Stimulated activated naive CD8-positive, alpha-beta T cell treated with anti-CD3 and anti-CD28 coated beads, Interleukin-15, amount 100 ng/mL, for 72 hours (primary cell): ENCODE measurements around the gene CRTC2.

Experiments
- ATAC-seq: fragments of 150-1000 bp; cut with Tn5 transposase; 2 replicates; pipeline ENCODE4 v1.10.0; 2021; ENCODE audit warnings: mild to moderate bottlenecking, moderate library complexity
- DNase-seq, 2 donors: peaks; one replicate each; pipeline ENCODE4 v3.0.0; 2021 to 2022
- H3K27ac Mint-ChIP-seq, 2 donors: one replicate each; pipeline ENCODE4 v1.8.0; 2022; ENCODE audit warnings: mild to moderate bottlenecking in 2 of 2, mixed read lengths in 2 of 2, moderate library complexity in 2 of 2
- H3K27me3 Mint-ChIP-seq: one replicate; pipeline ENCODE4 v1.8.0; 2022; ENCODE audit warnings: mixed read lengths
- H3K4me1 Mint-ChIP-seq: one replicate; pipeline ENCODE4 v1.8.0; 2022; ENCODE audit warnings: mild to moderate bottlenecking, mixed read lengths
- H3K4me3 Mint-ChIP-seq, 2 donors: one replicate each; pipeline ENCODE4 v1.8.0; 2022; ENCODE audit warnings: mild to moderate bottlenecking in 2 of 2, mixed read lengths in 2 of 2, moderate library complexity in 1 of 2
- H3K9me3 Mint-ChIP-seq, 2 donors: one replicate each; pipeline ENCODE4 v1.8.0; 2022; ENCODE audit warnings: mixed read lengths in 2 of 2

Gene CRTC2

GRCh38 chr1:153944005-153944826, 14.2 kb downstream of the CRTC2 start:
- Mint-ChIP-seq H3K27ac (peak overlapping the region; percentile 97 to 98), H3K4me1 (peaks cover 72% of the 10 kb centered on the region), H3K9me3 (no peaks in the 10 kb centered on the region), H3K4me3 (peak overlapping the region; percentile 89 to 97), H3K27me3 (no peaks in the 10 kb centered on the region)
- DNase-seq (no peak), ATAC-seq (no peak)

GRCh38 chr1:153942766-153943549, 15.5 kb downstream of the CRTC2 start:
- ATAC-seq (no peak), DNase-seq (no peak)
- Mint-ChIP-seq H3K9me3 (no peaks in the 10 kb centered on the region), H3K4me3 (no peak overlapping the region), H3K27me3 (no peaks in the 10 kb centered on the region), H3K27ac (peak overlapping the region in 1 of 2 donors; percentile 34), H3K4me1 (peaks cover 63% of the 10 kb centered on the region)

GRCh38 chr1:153941826-153942725, 16.3 kb downstream of the CRTC2 start:
- no peak for DNase-seq
- Mint-ChIP-seq H3K9me3 (no peaks in the 10 kb centered on the region), H3K27me3 (no peaks in the 10 kb centered on the region), H3K4me1 (peaks cover 60% of the 10 kb centered on the region), H3K27ac (peak overlapping the region; percentile 19 to 25), H3K4me3 (no peak overlapping the region)
- no peak for ATAC-seq

GRCh38 chr1:153940756-153941155, 17.7 kb downstream of the CRTC2 start:
- peak overlapping the region in 1 of 2 donors; percentile 28 for H3K4me3 Mint-ChIP-seq
- no peaks in the 10 kb centered on the region for H3K9me3 Mint-ChIP-seq
- no peaks in the 10 kb centered on the region for H3K27me3 Mint-ChIP-seq
- H3K4me1 Mint-ChIP-seq: peaks cover 60% of the 10 kb centered on the region
- DNase-seq (no peak), ATAC-seq (no peak)
- peak overlapping the region in 1 of 2 donors; percentile 48 for H3K27ac Mint-ChIP-seq

- peak overlapping the region in 1 of 2 donors; percentile 66 for H3K27ac Mint-ChIP-seq
- H3K9me3 Mint-ChIP-seq: no peaks in the 10 kb centered on the region
- no peak overlapping the region for H3K4me3 Mint-ChIP-seq
- H3K27me3 Mint-ChIP-seq: no peaks in the 10 kb centered on the region
- peaks cover 58% of the 10 kb centered on the region for H3K4me1 Mint-ChIP-seq
- ATAC-seq: no peak
- DNase-seq: no peak
Measured at GRCh38 chr1:153939476-153939875, 18.9 kb downstream of the CRTC2 start.

GRCh38 chr1:153938996-153939395, 19.4 kb downstream of the CRTC2 start:
- H3K9me3 Mint-ChIP-seq: no peaks in the 10 kb centered on the region
- ATAC-seq (no peak), DNase-seq (no peak)
- peaks cover 54% of the 10 kb centered on the region for H3K4me1 Mint-ChIP-seq
- no peak overlapping the region for H3K4me3 Mint-ChIP-seq
- peak overlapping the region; percentile 66 to 69 for H3K27ac Mint-ChIP-seq
- H3K27me3 Mint-ChIP-seq: no peaks in the 10 kb centered on the region

- H3K27me3 Mint-ChIP-seq: no peaks in the 10 kb centered on the region
- DNase-seq: no peak
- H3K9me3 Mint-ChIP-seq: no peaks in the 10 kb centered on the region
- H3K4me1 Mint-ChIP-seq: peaks cover 37% of the 10 kb centered on the region
- ATAC-seq: no peak
- no peak overlapping the region for H3K4me3 Mint-ChIP-seq
- peak overlapping the region in 1 of 2 donors; percentile 90 for H3K27ac Mint-ChIP-seq
Measured at GRCh38 chr1:153937331-153937730, 21.1 kb downstream of the CRTC2 start.

GRCh38 chr1:153936011-153936802, 22.2 kb downstream of the CRTC2 start:
- Mint-ChIP-seq H3K27ac (peak overlapping the region in 1 of 2 donors; percentile 75), H3K27me3 (no peaks in the 10 kb centered on the region), H3K9me3 (no peaks in the 10 kb centered on the region), H3K4me1 (peaks cover 29% of the 10 kb centered on the region), H3K4me3 (no peak overlapping the region)
- ATAC-seq: no peak
- no peak for DNase-seq

- Mint-ChIP-seq H3K27ac (peak overlapping the region in 1 of 2 donors; percentile 1), H3K4me3 (no peak overlapping the region), H3K4me1 (peaks cover 15% of the 10 kb centered on the region), H3K27me3 (no peaks in the 10 kb centered on the region), H3K9me3 (no peaks in the 10 kb centered on the region)
- DNase-seq (no peak), ATAC-seq (no peak)
Measured at GRCh38 chr1:153934746-153935145, 23.7 kb downstream of the CRTC2 start.

- H3K4me1 Mint-ChIP-seq: peaks cover 15% of the 10 kb centered on the region
- H3K9me3 Mint-ChIP-seq: no peaks in the 10 kb centered on the region
- H3K27me3 Mint-ChIP-seq: no peaks in the 10 kb centered on the region
- H3K4me3 Mint-ChIP-seq: no peak overlapping the region
- DNase-seq: no peak
- peak overlapping the region in 1 of 2 donors; percentile 80 for H3K27ac Mint-ChIP-seq
- ATAC-seq: no peak
Measured at GRCh38 chr1:153933955-153934354, 24.5 kb downstream of the CRTC2 start.

GRCh38 chr1:153933430-153933829, 25.0 kb downstream of the CRTC2 start:
- H3K27ac Mint-ChIP-seq: no peak overlapping the region
- peak; percentile 15 for ATAC-seq
- peaks cover 20% of the 10 kb centered on the region for H3K4me1 Mint-ChIP-seq
- H3K9me3 Mint-ChIP-seq: no peaks in the 10 kb centered on the region
- no peak overlapping the region for H3K4me3 Mint-ChIP-seq
- H3K27me3 Mint-ChIP-seq: no peaks in the 10 kb centered on the region
- DNase-seq: no peak

- Mint-ChIP-seq H3K9me3 (no peaks in the 10 kb centered on the region), H3K27ac (peak overlapping the region; percentile 64 to 76)
- DNase-seq: no peak
Measured at GRCh38 chr1:153932156-153933131, 26.0 kb downstream of the CRTC2 start.

GRCh38 chr1:153929981-153930948, 28.1 kb downstream of the CRTC2 start:
- Mint-ChIP-seq H3K9me3 (no peaks in the 10 kb centered on the region), H3K27me3 (no peaks in the 10 kb centered on the region), H3K27ac (no peak overlapping the region), H3K4me3 (no peak overlapping the region), H3K4me1 (peaks cover 21% of the 10 kb centered on the region)
- no peak for DNase-seq
- no peak for ATAC-seq

More at GRCh38 chr1:153932156-153933131, 26.0 kb downstream of the CRTC2 start:
- Mint-ChIP-seq H3K4me1 (peaks cover 28% of the 10 kb centered on the region), H3K27me3 (no peaks in the 10 kb centered on the region), H3K4me3 (no peak overlapping the region)
- ATAC-seq: no peak
